Middle frontal gyrus (tissue), 1 donor: ENCODE measurements around the gene TTLL9.

Experiments
- DNase-seq: peaks from one replicate; pipeline ENCODE4 v3.0.0-alpha.2; 2015; ENCODE audit warnings: low spot score; ENCODE audit errors: extremely low spot score

The TTLL9 gene

GRCh38 chr20:31945319-31945718, 74.9 kb downstream of the TTLL9 start:
- DNase-seq = no peak

- no peak for DNase-seq
These were observed 75.4 kb downstream of the TTLL9 start for GRCh38 chr20:31945785-31946184.

GRCh38 chr20:31948008-31948407, 77.6 kb downstream of the TTLL9 start:
- DNase-seq = no peak

- no peak for DNase-seq
These were observed 79.6 kb downstream of the TTLL9 start for GRCh38 chr20:31949877-31950646.

- DNase-seq = no peak
These were observed 80.7 kb downstream of the TTLL9 start for GRCh38 chr20:31951203-31951529.

GRCh38 chr20:31951530-31952453, 81.4 kb downstream of the TTLL9 start, which contains the start of gene PDRG1:
PDRG1 (minus strand) TSS chr20:31952046; CDS start chr20:31951961, 85 bp downstream.
- peak; percentile 93 for DNase-seq

GRCh38 chr20:31953556-31954148, 83.2 kb downstream of the TTLL9 start:
- DNase-seq = no peak

GRCh38 chr20:31954500-31954899, 84.1 kb downstream of the TTLL9 start:
- DNase-seq = no peak

- DNase-seq = no peak
These were observed 86.4 kb downstream of the TTLL9 start for GRCh38 chr20:31956556-31957526.

GRCh38 chr20:31962761-31963160, 92.3 kb downstream of the TTLL9 start:
- DNase-seq = no peak

- no peak for DNase-seq
These were observed 93.5 kb downstream of the TTLL9 start for GRCh38 chr20:31963889-31964288.

- DNase-seq = no peak
These were observed 96.7 kb downstream of the TTLL9 start for GRCh38 chr20:31966991-31967655.

- no peak for DNase-seq
These were observed 97.4 kb downstream of the TTLL9 start, which contains the start of gene XKR7 for GRCh38 chr20:31967830-31968249. XKR7 (plus strand) TSS chr20:31968151; CDS start chr20:31968176, 25 bp downstream.

- no peak for DNase-seq
These were observed 98.1 kb downstream of the TTLL9 start for GRCh38 chr20:31968291-31969126.

GRCh38 chr20:31969991-31970390, 99.6 kb downstream of the TTLL9 start:
- no peak for DNase-seq

- DNase-seq = no peak
These were observed 102.1 kb downstream of the TTLL9 start for GRCh38 chr20:31972471-31973021.

GRCh38 chr20:31974296-31974695, 103.9 kb downstream of the TTLL9 start:
- no peak for DNase-seq

- no peak for DNase-seq
These were observed 104.6 kb downstream of the TTLL9 start for GRCh38 chr20:31974951-31975487.

- no peak for DNase-seq
These were observed 105.4 kb downstream of the TTLL9 start for GRCh38 chr20:31975874-31976273.
